HG03060 (cell line): ENCODE data around the gene ITPKC.
A peak's percentile ranks its signal among the peaks of the same experiment; 100 is the strongest.
"Not testable (repeated sequence)": the region's sequence is repeated elsewhere in the genome, so short reads cannot be mapped to it uniquely, and the experiment has no call there.

Source experiments
- ATAC-seq: cut with Tn5 transposase; IDR thresholded peaks from one replicate; pipeline ENCODE4 v1.9.1; 2021; ENCODE audit warnings: low read depth, moderate number of reproducible peaks; ENCODE audit not compliant: unreplicated experiment

Gene ITPKC

DNA sequence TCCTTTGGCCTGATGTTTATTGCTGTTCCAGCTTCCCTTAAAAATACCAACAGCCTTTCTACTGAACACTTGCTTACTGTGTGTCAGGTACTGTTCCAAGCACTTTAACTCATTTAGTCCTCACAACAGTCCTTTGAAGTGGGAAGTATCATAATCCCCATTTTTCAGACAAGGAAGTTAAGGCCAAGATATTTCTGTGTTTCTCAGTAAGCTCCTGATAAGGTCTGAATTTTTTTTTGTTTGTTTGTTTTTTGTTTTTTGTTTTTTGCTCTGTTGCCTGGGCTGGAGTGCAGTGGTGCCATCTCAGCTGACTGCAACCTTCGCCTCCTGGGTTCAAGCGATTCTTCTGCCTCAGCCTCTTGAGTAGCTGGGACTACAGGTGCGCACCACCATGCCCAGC is 41.6 kb downstream of the ITPKC start:
- no peak for ATAC-seq

GRCh38 chr19:40759352-40759751 is 42.4 kb downstream of the ITPKC start:
- ATAC-seq: no peak

DNA sequence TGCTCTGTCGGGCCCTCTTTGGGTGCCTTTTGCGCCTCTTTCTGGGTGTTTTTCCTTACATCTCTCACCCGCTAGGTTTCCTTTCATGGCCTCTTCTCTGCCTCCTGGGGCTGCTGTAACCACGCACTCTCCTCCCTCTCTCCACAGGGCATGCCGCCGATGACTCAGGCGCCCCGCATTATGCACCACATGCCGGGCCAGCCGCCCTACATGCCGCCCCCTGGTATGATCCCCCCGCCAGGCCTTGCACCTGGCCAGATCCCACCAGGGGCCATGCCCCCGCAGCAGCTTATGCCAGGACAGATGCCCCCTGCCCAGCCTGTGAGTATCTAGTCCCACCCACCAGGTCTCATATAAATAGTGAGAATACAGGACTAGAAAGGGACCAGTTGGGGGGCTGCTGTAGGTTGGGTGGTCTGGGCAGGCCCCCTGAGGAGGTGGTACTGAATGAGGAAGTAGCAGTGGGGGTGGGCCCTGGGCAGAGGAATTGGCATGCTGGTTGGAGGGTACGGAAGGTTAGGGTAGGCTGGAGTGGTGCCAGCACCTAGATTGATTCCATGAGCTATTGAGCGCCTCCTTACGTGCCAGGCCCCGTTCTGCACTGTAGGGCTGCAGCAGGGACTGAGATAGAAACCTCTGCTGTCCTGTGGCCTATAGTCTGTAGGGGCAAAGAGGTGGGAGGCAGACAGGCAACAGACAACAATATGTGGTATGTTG is 46.0 kb downstream of the ITPKC start:
- ATAC-seq: no peak

DNA sequence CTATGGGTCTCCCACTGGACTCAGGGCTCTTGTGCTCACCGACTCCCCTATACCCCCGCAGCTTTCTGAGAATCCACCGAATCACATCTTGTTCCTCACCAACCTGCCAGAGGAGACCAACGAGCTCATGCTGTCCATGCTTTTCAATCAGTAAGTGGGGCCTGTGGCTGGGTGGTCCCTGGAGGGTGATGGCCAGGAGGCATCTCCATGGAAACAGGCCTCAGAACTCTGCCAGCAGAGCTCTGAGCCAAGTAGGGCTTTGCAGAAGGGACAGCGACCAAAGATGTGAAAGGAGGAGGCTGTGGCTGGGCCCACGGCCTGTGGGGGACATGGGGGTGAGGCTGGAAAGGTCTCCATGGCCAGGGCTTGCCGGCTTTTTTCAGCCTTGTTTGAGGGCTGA is 46.6 kb downstream of the ITPKC start:
- no peak for ATAC-seq

DNA sequence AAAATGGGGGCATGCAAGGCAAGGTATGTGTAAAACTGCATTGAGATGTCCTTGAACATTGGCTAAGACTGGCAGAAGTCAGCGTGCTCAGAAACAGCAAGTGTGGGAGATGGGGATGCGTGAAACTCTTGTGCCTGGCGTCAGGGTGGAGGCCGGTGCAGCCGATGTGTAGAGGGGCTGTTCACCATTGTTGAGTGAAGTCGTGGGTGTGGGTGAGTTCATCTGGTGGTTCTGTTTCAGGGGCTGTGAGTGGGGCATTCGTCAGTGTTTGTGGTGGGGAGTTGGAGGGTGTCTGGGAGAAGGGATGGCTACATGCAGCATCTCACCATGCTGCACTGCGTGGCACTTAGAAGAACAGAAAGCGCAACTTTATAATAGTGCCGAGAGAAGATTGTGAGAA is 47.1 kb downstream of the ITPKC start:
- ATAC-seq: no peak

GRCh38 chr19:40766385-40766784 is 49.5 kb downstream of the ITPKC start:
- ATAC-seq: not testable (repeated sequence)

- no peak for ATAC-seq
Observed at GRCh38 chr19:40768869-40769268, 52.0 kb downstream of the ITPKC start.

- ATAC-seq: not testable (repeated sequence)
Observed at GRCh38 chr19:40771101-40771862, 54.4 kb downstream of the ITPKC start.

GRCh38 chr19:40774916-40775631 is 58.2 kb downstream of the ITPKC start, which contains the start of gene MIA:
Gene MIA (plus strand): TSS chr19:40775521. CDS start chr19:40775543, 22 bp downstream.
- ATAC-seq: no peak

GRCh38 chr19:40775632-40776022 is 58.7 kb downstream of the ITPKC start:
- ATAC-seq: no peak

GRCh38 chr19:40776364-40776763 is 59.5 kb downstream of the ITPKC start:
- ATAC-seq: no peak

DNA sequence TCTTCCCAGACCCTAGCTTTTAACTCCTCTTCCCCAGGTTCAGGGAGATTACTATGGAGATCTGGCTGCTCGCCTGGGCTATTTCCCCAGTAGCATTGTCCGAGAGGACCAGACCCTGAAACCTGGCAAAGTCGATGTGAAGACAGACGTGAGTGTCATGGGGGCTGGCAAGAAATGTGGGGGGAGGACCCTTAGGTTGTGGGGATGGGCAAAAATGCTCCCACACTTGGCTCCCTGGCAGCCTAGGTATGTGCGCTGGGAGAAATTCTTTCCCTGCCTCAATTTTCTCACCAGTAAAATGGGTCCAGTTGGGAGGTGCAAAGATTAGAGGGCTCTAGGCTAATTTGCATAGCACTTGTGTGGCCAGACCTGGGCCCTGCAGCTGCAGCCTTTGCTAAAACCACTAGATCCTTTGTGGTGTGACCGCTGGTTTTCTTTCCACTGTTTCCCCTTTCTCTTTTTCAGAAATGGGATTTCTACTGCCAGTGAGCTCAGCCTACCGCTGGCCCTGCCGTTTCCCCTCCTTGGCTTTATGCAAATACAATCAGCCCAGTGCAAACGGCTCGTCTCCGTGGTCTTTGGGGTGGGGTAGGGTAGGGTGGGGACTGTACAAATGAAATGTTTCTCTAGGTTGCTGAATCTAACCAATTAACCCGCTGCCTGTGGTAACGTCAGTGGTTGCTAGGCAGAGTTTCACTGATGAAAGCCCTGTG is 60.2 kb downstream of the ITPKC start:
- peak; percentile 60 for ATAC-seq

DNA sequence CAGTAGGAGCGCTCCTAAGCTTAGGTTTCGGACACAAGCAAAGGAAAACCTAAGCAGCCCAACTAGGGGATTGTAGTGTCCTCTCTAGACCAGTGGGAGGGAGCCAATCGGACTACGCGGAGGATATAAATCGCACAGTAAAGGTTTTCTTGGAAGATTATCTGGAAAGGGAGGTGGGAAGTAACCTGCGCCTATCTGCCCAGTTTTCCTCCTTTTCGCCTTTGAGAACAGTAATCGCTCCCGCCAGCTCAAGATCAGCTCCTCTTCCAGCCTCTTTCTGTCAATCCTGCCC is 60.7 kb downstream of the ITPKC start:
- no peak for ATAC-seq

GRCh38 chr19:40777937-40778705 is 61.2 kb downstream of the ITPKC start, which contains the start of gene RAB4B:
Gene RAB4B (plus strand): TSS chr19:40778247. CDS start chr19:40778376, 129 bp downstream.
- ATAC-seq: peak; percentile 32

DNA sequence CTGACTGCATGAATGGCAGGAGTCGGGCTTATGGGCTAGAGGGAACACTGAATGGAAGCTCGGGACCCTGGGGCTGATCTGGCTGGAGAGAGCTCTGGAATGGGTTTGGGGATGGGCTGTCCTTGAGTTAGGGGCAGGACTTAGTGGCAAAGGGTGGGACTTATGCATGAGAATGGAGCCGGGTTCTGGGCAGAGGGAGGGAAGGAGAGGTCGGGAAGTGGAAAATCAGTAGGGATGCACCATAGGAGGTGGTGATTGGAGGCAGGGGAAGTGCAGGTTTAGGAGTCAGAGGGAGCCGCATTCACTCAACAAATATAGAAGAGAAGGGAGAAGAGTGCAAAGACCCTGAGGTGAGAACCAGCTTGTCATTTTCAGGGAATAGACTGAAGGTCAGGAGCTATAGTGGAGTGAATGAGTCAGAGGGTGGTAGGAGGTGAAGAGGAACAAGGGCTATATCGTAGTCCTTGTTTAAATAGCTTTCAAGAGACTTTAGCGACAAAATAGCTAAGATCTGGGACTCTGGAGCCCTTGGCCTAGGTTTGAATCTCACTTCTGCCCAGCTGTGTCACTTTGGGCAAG is 61.9 kb downstream of the ITPKC start:
- ATAC-seq: no peak

- no peak for ATAC-seq
Observed at GRCh38 chr19:40780582-40780981, 63.7 kb downstream of the ITPKC start.

DNA sequence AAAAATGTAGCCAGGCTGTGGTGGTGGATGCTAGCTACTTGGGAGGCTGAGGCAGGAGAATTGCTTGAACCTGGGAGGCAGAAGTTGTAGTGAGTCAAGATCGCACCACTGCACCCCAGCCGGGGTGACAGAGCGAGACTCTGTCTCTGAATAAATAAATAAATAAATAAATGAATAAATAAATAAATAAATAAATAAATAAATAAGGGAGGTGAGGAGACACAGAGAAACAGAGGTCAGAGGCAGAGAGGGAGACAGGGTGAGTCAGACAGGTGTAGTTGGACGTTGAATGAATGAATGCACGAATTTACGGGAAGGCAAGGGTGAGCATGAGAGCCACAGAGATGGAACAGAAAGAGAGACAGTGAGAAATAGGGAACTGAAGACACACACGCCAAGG is 64.2 kb downstream of the ITPKC start:
- no peak for ATAC-seq

DNA sequence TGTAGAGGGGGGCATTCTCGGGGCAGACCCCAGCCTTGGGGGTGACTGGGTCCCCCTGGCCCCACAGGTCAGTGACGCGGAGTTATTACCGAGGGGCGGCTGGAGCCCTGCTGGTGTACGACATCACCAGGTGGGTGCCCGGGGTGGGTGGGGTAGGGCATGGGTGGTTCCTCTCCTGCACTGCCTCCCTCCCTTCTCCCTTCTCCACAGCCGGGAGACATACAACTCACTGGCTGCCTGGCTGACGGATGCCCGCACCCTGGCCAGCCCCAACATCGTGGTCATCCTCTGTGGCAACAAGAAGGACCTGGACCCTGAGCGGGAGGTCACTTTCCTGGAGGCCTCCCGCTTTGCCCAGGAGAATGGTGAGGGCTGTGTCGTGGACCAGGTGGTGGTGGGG is 66.8 kb downstream of the ITPKC start:
- ATAC-seq: no peak

DNA sequence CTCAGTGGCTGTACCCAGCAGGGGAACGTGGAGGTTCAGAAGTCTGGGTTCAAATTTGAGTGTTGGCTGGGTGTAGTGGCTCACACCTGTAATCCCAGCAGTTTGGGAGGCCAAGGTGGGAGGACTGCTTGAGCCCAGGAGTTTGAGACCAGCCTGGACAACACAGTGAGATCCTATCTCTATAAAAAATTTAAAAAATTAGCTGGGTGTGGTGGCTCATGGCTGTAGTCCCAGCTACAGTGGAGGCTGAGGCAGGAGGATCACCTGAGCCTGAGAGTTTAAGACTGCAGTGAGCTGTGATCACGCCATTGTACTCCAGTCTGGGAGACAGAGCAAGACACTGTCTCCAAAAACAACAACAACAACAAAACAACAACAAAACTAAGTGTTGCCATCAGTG is 67.2 kb downstream of the ITPKC start:
- not testable (repeated sequence) for ATAC-seq

GRCh38 chr19:40785526-40785925 is 68.6 kb downstream of the ITPKC start:
- ATAC-seq: no peak
